DOHH2 (cell line): Measurements from ENCODE around the gene ZNF723.
"Not testable (repeated sequence)": the region's sequence is repeated elsewhere in the genome, so short reads cannot be mapped to it uniquely, and the experiment has no call there.

Experiments
- H3F3A ChIP-seq: fragments of 200-600 bp; sonication (generic), shearing (Covaris generic); 2 replicates; pipeline ENCODE4 v1.6.0; 2016; ENCODE audit warnings: antibody characterized with exemption, mild to moderate bottlenecking; ENCODE audit not compliant: control insufficient read depth, insufficient read depth
- H3K27ac ChIP-seq: fragments of 200-600 bp; sonication (generic); 2 replicates; pipeline ENCODE4 v1.5.1; 2014; ENCODE audit warnings: low read depth, mild to moderate bottlenecking, low read length, moderate library complexity
- H3K27me3 ChIP-seq: fragments of 200-600 bp; sonication (generic); 2 replicates; pipeline ENCODE4 v1.6.1; 2014; ENCODE audit warnings: mild to moderate bottlenecking, low read length, mixed read lengths; ENCODE audit not compliant: control insufficient read depth
- H3K36me3 ChIP-seq: fragments of 200-600 bp; sonication (generic); 2 replicates; pipeline ENCODE4 v1.6.1; 2014; ENCODE audit warnings: mild to moderate bottlenecking, low read length, moderate library complexity, mixed read lengths; ENCODE audit not compliant: control insufficient read depth
- H3K4me1 ChIP-seq: fragments of 200-600 bp; sonication (generic); 2 replicates; pipeline ENCODE4 v1.6.1; 2014; ENCODE audit warnings: mild to moderate bottlenecking, low read length, mixed read lengths; ENCODE audit not compliant: control insufficient read depth
- H3K4me2 ChIP-seq: fragments of 200-600 bp; sonication (generic); 2 replicates; pipeline ENCODE4 v1.6.0; 2014; ENCODE audit warnings: mild to moderate bottlenecking, low read length, moderate library complexity
- H3K4me3 ChIP-seq: fragments of 200-600 bp; sonication (generic); 2 replicates; pipeline ENCODE4 v1.5.1; 2014; ENCODE audit warnings: mild to moderate bottlenecking, low read length, mixed read lengths
- H3K79me2 ChIP-seq: fragments of 200-600 bp; sonication (generic); 2 replicates; pipeline ENCODE4 v1.6.1; 2014; ENCODE audit warnings: mild to moderate bottlenecking, low read length, mixed read lengths; ENCODE audit not compliant: control insufficient read depth
- H3K9me2 ChIP-seq: fragments of 200-600 bp; sonication (generic); replicated peaks from 2 replicates; pipeline ENCODE4 v1.6.1; 2014; ENCODE audit warnings: mild to moderate bottlenecking, low read length, mixed read lengths; ENCODE audit not compliant: control insufficient read depth
- H3K9me3 ChIP-seq: fragments of 200-600 bp; sonication (generic); 2 replicates; pipeline ENCODE4 v1.6.1; 2014; ENCODE audit warnings: antibody characterized with exemption, low read length, mixed read lengths; ENCODE audit not compliant: control insufficient read depth, insufficient read depth
- H4K20me1 ChIP-seq: fragments of 200-600 bp; sonication (generic); 2 replicates; pipeline ENCODE4 v1.6.0; 2014; ENCODE audit warnings: low read depth, mild to moderate bottlenecking, antibody characterized with exemption, low read length, moderate library complexity; ENCODE audit not compliant: control insufficient read depth, insufficient read depth
- EZH2phosphoT487 ChIP-seq: fragments of 200-600 bp; sonication (generic); IDR thresholded peaks from 2 replicates; pipeline ENCODE4 v1.6.1; 2017; ENCODE audit warnings: borderline replicate concordance, mild to moderate bottlenecking, antibody characterized with exemption, low read length, moderate library complexity, mixed read lengths
- TF ChIP-seq, protein P1 (sequence below): fragments of 200-600 bp; sonication (generic); IDR thresholded peaks from one replicate; pipeline ENCODE4 v1.5.1; 2014; ENCODE audit warnings: antibody characterized with exemption, mild to moderate bottlenecking, low read depth, low read length; ENCODE audit not compliant: poor library complexity, severe bottlenecking

Gene ZNF723

DNA sequence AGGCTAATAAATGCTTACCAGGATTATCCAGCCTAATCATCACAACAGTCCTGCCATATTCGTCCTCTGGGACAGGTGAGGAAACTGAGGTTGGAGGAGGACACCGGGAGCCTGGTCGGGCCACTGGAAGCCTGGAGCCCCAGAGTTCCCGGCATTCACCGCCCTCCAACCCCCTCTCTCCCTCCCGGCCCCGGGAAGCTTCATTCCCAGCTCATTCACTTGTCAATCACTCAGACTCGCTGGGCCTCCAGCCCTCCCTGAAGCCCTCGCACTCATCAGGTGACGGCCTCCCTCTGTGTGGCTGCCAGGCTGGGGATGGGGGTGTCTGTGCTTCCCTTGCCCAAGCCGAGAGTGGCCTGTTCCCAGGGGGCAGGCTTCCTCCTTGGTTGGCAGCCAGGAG, 25.7 kb upstream of the ZNF723 start:
- Histone ChIP-seq H3K4me3 (no peak overlapping the region), H3K27ac (no peak overlapping the region), H3K9me3 (peaks cover 19% of the 10 kb centered on the region; the same call in 1 of the 2 replicates)

DNA sequence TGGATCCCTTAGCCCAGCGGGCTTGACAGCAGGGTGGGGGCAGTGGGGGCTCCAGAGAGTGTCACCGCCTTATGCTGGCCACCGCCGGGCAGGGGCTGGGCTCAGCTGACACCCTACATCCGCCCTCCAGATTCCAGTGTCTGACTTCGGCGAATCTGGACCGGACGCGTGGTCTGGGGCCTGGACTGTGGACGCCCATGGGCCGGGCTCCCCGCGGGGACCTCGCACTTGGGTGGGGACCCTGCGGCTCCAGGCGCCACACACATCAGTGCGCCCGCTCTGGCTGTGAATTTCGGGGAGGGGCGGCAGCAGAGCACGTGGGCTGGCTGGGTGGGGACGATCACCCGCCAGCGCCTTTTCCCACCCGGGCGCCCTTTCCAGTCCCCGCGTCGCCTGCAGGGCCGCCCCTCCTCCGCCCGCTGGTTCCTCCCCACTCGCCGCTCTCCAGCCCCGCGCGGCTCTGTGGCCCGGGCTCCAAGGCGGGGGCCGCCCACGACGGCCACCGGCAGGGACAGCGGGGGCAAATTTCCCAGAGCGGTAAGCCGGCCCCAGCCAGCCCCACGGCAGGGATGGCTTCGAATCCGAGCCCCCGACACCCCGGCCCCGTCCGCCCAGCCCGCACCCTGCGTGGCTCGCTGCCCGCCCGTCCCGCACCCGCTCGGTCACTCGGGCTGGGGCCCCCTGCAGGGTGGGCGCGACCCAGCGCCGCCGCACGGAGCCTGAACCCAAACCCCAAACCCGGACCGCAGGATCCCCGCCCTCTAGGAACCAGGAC, 24.8 kb upstream of the ZNF723 start:
- Histone ChIP-seq H3K9me3 (peaks cover 15% of the 10 kb centered on the region; the same call in 1 of the 2 replicates), H3K4me2 (no peak overlapping the region), H3K9me2 (no peaks in the 10 kb centered on the region), H3K4me3 (no peak overlapping the region), H3K27ac (no peak overlapping the region), H3K27me3 (no peaks in the 10 kb centered on the region), H3K36me3 (no peaks in the 10 kb centered on the region), H3K4me1 (no peaks in the 10 kb centered on the region), H3F3A (no peaks in the 10 kb centered on the region), H4K20me1 (no peaks in the 10 kb centered on the region), H3K79me2 (no peaks in the 10 kb centered on the region)
- no peak for TF ChIP-seq EZH2phosphoT487

More for the DNA sequence above, 25.7 kb upstream of the ZNF723 start:
- no peaks in the 10 kb centered on the region for H3K79me2 ChIP-seq
- H3K9me2 ChIP-seq: no peaks in the 10 kb centered on the region
- H3F3A ChIP-seq: no peaks in the 10 kb centered on the region
- no peak overlapping the region for H3K4me2 ChIP-seq
- no peaks in the 10 kb centered on the region for H3K27me3 ChIP-seq
- no peaks in the 10 kb centered on the region for H3K36me3 ChIP-seq
- no peaks in the 10 kb centered on the region for H4K20me1 ChIP-seq
- TF ChIP-seq, protein P1, sequence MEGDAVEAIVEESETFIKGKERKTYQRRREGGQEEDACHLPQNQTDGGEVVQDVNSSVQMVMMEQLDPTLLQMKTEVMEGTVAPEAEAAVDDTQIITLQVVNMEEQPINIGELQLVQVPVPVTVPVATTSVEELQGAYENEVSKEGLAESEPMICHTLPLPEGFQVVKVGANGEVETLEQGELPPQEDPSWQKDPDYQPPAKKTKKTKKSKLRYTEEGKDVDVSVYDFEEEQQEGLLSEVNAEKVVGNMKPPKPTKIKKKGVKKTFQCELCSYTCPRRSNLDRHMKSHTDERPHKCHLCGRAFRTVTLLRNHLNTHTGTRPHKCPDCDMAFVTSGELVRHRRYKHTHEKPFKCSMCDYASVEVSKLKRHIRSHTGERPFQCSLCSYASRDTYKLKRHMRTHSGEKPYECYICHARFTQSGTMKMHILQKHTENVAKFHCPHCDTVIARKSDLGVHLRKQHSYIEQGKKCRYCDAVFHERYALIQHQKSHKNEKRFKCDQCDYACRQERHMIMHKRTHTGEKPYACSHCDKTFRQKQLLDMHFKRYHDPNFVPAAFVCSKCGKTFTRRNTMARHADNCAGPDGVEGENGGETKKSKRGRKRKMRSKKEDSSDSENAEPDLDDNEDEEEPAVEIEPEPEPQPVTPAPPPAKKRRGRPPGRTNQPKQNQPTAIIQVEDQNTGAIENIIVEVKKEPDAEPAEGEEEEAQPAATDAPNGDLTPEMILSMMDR: no peak
- no peak for TF ChIP-seq EZH2phosphoT487
- no peaks in the 10 kb centered on the region for H3K4me1 ChIP-seq

DNA sequence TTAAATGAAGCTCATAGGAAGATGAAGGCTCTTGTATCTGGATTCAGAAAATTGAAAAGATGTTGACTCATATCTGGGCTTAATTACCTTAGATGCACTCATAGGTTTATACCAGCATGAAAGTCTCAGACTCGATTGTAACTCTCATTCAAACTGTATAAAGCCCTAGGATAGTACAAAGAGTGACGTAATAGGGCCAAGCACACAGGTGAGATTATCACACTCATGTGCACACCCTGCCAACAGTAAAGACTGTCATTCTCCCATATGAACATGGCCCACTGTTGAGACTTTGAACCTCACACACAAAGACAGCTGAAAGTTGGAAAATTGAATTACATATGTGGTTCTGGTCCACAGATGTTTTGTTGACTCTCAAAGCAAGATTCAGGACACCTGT, 18.0 kb upstream of the ZNF723 start:
- Histone ChIP-seq H3K27ac (no peak overlapping the region), H3K4me3 (no peak overlapping the region), H3K4me2 (no peak overlapping the region), H3K27me3 (no peaks in the 10 kb centered on the region), H3F3A (no peaks in the 10 kb centered on the region), H3K9me3 (peaks cover 10% of the 10 kb centered on the region; the same call in 1 of the 2 replicates), H4K20me1 (no peaks in the 10 kb centered on the region), H3K4me1 (no peaks in the 10 kb centered on the region), H3K9me2 (no peaks in the 10 kb centered on the region), H3K79me2 (no peaks in the 10 kb centered on the region), H3K36me3 (no peaks in the 10 kb centered on the region)
- TF ChIP-seq EZH2phosphoT487: no peak
- TF ChIP-seq, protein P1: no peak

DNA sequence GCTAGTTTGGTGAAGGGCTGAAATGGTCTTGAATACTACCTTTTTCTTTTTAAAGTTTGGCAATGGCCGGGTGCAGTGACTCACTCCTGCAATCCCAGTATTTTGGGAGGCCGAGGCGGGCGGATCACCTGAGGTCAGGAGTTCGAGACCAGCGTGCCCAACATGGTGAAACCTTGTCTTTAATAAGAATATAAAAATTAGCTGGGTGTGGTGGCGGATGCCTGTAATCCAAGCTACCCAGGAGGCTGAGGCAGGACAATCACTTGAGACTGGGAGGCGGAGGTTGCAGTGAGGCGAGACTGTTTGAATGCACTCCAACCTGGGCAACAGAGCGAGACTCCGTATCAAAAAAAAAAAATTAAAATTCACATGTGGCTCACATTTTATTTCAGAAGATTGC, 880 bp upstream of the ZNF723 start:
- Histone ChIP-seq H3K4me1 (no peaks in the 10 kb centered on the region), H3K79me2 (no peaks in the 10 kb centered on the region), H3K4me2 (no peak overlapping the region), H4K20me1 (no peaks in the 10 kb centered on the region), H3K9me3 (peaks cover 3% of the 10 kb centered on the region; the same call in 1 of the 2 replicates), H3K9me2 (no peaks in the 10 kb centered on the region), H3F3A (no peaks in the 10 kb centered on the region), H3K27me3 (no peaks in the 10 kb centered on the region), H3K4me3 (no peak overlapping the region), H3K36me3 (no peaks in the 10 kb centered on the region), H3K27ac (no peak overlapping the region)
- TF ChIP-seq EZH2phosphoT487: no peak
- TF ChIP-seq, protein P1: no peak

DNA sequence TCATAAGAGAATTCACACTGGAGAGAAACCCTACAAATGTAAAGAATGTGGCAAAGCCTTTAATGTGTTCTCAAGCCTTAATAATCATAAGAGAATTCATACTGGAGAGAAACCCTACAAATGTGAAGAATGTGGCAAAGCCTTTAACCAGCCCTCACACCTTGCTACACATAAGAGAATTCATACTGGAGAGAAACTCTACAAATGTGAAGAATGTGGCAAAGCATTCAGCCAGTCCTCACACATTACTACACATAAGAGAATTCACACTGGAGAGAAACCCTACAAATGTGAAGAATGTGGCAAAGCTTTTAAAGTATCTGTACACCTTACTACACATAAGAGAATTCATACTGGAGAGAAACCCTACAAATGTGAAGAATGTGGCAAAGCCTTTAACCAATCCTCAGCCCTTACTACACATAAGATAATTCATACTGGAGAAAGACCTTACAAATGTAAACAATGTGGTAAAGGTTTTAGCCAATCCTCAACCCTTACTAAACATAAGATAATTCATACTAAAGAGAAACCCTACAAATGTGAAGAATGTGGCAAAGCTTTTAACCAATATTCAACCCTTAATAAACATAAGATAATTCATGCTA, 25.7 kb downstream of the ZNF723 start:
- peaks cover 21% of the 10 kb centered on the region for H3K9me3 ChIP-seq
- not testable (repeated sequence) for H3K4me1 ChIP-seq, H3K36me3 ChIP-seq, H3K27me3 ChIP-seq, H3K4me2 ChIP-seq, H3K27ac ChIP-seq, H3K9me2 ChIP-seq, H3F3A ChIP-seq, H4K20me1 ChIP-seq, H3K79me2 ChIP-seq, H3K4me3 ChIP-seq
